Lung microvascular endothelial cell (primary cell): ENCODE results near the gene GNPAT. TPM values are rescaled to one million over a fixed set of nuclear protein-coding genes. Genes with fewer than 3 reads are reported as not detected.

ENCODE experiments used
- DNase-seq, 2 donors: peaks; one replicate each; pipeline versions ENCODE4 v3.0.0 to v3.0.0-alpha.2; 2010; ENCODE audit warnings: low read depth in 2 of 2
- total RNA-seq: library from RNA; depleted of rRNA; stranded (reverse); fragments of >200 nt; gene quantifications from 2 replicates; pipeline ENCODE4 v1.2.1, GENCODE V29; 2014

GNPAT gene
- total RNA-seq, 1 donor from 2014 or later, result 37.7 TPM

- no peak for DNase-seq
These were observed 27.0 kb upstream of the GNPAT start for GRCh38 chr1:231213831-231214573.

- DNase-seq, result no peak
These were observed 25.9 kb upstream of the GNPAT start for GRCh38 chr1:231214918-231215680.

DNA sequence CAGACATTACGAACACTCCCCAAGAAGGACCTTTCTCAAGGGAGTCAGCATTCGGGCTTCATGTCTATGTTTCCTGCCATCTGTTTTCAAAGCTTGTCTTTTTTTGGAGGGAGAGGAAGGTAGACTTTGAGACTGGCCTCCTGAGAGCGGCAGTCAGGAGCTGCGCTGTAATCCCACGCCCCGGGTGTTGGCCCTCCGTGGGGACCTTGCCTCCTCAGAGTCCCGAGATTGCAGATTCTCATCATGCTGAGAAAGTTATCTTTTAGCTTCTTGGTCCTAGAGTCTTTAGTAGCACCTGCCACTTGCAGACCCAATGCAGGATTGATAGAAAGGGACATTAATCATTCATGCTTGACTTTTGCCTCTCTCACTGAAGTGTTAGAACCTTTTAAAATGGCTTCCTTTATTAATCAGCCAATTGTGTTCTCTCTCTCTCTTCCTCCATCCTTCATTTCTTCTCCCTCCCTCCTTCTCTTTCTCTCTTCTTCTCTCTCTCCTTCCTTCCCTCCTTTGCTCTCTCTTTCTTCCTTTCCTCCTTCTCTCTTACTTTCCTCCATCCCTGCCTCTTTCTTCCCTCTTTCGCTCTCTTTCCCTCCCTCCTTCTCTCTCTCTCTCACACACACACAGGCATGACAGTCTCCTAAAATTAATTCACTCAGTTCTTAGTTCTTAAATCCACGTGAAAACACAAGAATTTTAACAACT is 25.2 kb upstream of the GNPAT start:
- no peak for DNase-seq

GRCh38 chr1:231216498-231216897 is 24.5 kb upstream of the GNPAT start:
- no peak for DNase-seq

- no peak for DNase-seq
These were observed 24.0 kb upstream of the GNPAT start for GRCh38 chr1:231217056-231217455.

- no peak for DNase-seq
These were observed 22.9 kb upstream of the GNPAT start for GRCh38 chr1:231218078-231218477.

DNA sequence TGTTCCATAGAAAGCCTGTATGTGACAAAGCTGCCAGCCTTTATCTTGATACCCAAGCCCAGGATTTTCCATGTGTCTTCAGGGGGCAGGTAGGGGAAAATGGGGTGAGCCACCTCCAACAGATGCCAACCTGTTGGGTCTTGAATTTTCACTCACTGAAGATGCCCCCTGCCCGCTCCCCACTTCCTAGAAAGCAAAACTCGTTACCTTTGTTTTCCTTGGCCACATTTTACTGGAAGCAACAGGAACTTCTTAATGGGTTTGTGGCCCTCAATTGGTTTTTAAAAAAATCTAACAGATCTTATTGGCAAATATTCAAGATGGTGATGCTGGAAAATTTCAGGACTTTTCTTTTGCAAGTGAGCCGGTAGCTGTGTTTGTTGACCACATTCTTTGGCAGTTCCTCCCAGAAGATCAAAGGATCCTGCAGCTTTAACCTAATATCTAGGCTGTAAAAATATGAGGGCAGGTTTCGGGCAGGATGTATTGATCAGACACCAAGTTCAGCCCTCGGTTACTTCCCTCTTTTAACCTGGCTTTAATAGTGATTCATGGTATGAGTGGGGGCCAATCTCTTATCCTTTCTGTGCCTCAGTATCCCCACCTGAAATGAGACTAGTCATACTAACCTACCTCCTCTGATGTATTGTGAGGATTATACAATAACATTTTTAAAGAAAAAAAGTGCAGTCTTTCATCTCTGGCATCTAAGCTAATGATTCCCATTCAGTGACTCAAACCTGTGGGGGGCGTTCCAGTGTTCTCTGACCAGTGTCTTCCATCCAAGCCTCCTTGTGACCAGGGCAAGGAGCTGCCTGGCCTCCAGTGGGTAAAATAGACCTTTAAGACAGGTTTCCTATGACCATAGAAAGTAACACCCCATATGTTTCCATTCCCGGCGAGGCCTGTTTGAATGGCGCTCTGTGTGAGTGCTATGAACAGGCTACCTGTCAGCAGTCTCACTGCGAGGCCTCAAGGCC is 21.3 kb upstream of the GNPAT start:
- no peak for DNase-seq

GRCh38 chr1:231220801-231221200 is 20.2 kb upstream of the GNPAT start:
- no peak for DNase-seq

- DNase-seq, result no peak
These were observed 14.9 kb upstream of the GNPAT start for GRCh38 chr1:231226156-231226555.

DNA sequence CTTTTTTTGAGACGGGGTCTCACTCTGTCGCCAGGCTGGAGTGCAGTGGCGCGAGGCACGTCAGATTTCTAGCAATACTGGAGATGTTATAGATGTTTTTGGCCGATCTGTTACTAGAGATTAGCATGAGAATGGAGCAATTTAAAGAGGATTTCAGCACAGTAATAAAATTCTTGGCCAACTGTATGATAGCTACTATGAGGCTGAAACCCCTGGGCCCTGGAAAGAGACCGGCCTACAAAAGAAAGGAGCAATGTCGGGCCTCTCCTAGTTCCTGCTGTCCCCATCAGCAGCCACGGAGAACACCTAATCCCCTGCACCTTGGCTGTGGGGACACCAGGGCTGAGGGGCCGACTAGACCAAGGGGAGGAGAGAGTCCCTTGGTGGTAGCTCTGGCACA is 9.5 kb upstream of the GNPAT start:
- no peak for DNase-seq

DNA sequence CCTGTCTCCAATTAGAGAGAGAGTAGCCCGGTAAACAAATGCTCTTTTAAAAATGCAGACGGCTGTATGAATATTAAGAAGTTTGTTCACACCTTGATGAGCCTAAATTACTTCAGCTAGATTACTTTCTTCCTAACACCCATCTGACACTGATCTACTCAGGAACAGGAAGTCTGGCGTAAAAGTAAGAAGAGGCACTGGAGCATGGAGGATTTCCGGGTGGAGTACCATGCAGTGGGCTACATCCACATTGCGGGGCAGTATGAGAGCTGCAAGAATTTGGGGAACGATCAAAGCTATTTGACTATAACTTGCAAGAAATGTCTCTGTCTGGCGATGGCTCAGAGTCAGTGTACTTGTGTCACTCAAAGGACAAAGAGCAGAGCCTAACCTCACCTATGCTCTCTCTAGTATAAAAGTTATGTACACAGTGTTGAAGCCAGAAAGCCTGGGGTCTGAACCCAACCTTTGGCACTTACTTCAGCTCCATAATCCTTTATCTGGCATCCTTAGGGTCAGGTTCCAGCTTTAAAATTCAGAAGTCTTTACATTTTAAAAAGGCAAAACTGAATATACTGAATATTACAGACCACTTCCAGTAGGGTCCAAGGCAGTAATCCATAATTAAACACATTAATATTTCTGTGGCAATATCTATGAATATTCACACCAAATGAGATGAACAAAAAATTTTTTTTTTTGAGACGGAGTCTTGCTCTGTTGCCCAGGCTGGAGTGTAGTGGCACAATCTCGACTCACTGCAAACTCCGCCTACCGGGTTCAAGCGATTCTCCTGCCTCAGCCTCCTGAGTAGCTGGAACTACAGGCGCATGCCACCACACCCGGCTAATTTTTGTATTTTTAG is 7.9 kb upstream of the GNPAT start:
- no peak for DNase-seq

- no peak for DNase-seq
These were observed 7.1 kb upstream of the GNPAT start for GRCh38 chr1:231233735-231234417.

DNA sequence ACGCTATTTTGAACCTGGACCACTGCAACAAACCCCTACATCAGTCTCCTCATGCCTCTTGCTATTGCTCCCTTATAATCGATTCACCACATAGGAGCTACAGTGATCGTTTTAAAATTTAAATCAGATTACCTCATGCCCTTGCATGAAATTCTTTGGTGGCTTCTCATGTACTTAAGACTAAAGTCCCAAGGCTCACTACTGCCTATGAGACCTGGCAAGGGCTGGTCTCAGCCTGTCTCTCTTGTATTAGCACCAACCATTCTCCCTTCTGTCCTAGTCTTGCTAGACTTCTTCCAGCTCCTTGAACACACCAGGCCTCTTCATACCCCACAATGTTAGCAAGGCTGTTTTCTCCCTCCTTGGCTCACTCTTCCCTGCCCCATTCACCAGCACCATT is 6.5 kb upstream of the GNPAT start:
- no peak for DNase-seq

- DNase-seq, result no peak
These were observed 5.3 kb upstream of the GNPAT start for GRCh38 chr1:231235526-231236207.

- peak; percentile 49 to 53 for DNase-seq
These were observed 4.8 kb upstream of the GNPAT start for GRCh38 chr1:231236208-231236591.

GRCh38 chr1:231236938-231237337 is 4.1 kb upstream of the GNPAT start:
- no peak for DNase-seq

- DNase-seq, result no peak
These were observed 2.7 kb upstream of the GNPAT start for GRCh38 chr1:231238298-231238697.

DNA sequence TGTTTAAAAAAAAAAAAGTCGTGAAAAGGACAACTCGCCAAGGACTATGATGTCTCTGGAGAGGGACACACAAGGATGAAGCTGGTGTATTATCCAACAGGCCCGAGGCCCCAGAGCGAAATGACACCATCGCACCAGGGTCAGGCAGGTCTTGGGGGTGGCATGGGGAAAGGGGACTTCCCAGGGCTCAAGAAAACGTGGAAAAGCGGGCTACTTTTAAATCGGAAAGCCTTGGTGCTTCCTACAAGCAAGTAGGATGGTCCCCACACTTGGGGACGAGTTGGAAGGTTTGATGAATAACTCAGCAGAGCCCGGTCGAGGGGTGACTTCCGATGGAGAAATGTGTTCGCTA is 505 bp upstream of the GNPAT start:
- DNase-seq, result peak in 1 of 2 donors; percentile 33

DNA sequence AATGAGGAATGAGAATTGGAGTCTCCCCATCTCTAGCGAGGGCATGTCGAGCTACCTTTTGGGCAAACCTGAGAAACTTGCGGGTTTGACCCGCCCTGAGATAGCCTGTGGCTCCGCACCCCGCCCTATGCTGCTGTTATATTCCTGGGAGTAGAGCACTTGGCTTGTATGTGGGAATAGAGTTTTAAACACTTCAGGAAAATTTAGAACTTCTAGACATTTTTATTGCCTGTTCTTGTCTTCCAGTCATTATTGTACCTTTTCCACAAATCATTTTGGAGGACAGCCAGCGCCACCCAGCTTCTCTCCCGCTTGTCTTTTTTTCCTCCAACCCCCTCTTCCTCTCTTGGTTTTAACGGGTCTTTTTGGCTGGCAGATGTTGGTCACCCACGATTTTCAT is 738 bp downstream of the GNPAT start:
- peak; percentile 4 to 14 for DNase-seq
